Iris pigment epithelial cell (primary cell): ENCODE results near the gene RCAN1.
A peak's percentile ranks its signal among the peaks of the same experiment; 100 is the strongest.
"Not testable (repeated sequence)": the region's sequence is repeated elsewhere in the genome, so short reads cannot be mapped to it uniquely, and the experiment has no call there.

Source experiments
- DNase-seq: peaks from one replicate; pipeline ENCODE4 v3.0.0-alpha.2; 2011; ENCODE audit warnings: low read depth

RCAN1 gene

GRCh38 chr21:34514576-34515115 is 100.3 kb downstream of the RCAN1 start:
- DNase-seq: no peak

- no peak for DNase-seq
Observed at GRCh38 chr21:34513129-34513675, 101.7 kb downstream of the RCAN1 start.

- DNase-seq: peak; percentile 58
Observed at GRCh38 chr21:34511787-34512455, 103.0 kb downstream of the RCAN1 start, which contains the start of gene KCNE1. Gene KCNE1, minus strand, starts transcription at chr21:34512210. Its CDS starts 62,576 bp downstream, at chr21:34449634.

- DNase-seq: no peak
Observed at GRCh38 chr21:34511181-34511580, 103.7 kb downstream of the RCAN1 start.

- DNase-seq: peak; percentile 74
Observed at GRCh38 chr21:34510148-34511142, 104.5 kb downstream of the RCAN1 start.

- DNase-seq: no peak
Observed at GRCh38 chr21:34509151-34509550, 105.8 kb downstream of the RCAN1 start.

GRCh38 chr21:34504595-34504994 is 110.3 kb downstream of the RCAN1 start:
- no peak for DNase-seq

- DNase-seq: no peak
Observed at GRCh38 chr21:34502480-34503106, 112.3 kb downstream of the RCAN1 start.

- DNase-seq: no peak
Observed at GRCh38 chr21:34501716-34502115, 113.2 kb downstream of the RCAN1 start.

- DNase-seq: no peak
Observed at GRCh38 chr21:34500191-34500590, 114.7 kb downstream of the RCAN1 start.

- DNase-seq: no peak
Observed at GRCh38 chr21:34499116-34499515, 115.8 kb downstream of the RCAN1 start.

- DNase-seq: peak; percentile 87
Observed at GRCh38 chr21:34498623-34499022, 116.3 kb downstream of the RCAN1 start.

- DNase-seq: not testable (repeated sequence)
Observed at GRCh38 chr21:34483854-34484253, 131.1 kb downstream of the RCAN1 start.

GRCh38 chr21:34483435-34483834 is 131.5 kb downstream of the RCAN1 start:
- not testable (repeated sequence) for DNase-seq

- DNase-seq: not testable (repeated sequence)
Observed at GRCh38 chr21:34467333-34467732, 147.6 kb downstream of the RCAN1 start.
